Measurements from ENCODE around the gene RALY. TPM values are rescaled to one million over a fixed set of nuclear protein-coding genes. Genes with fewer than 3 reads are reported as not detected.

The RALY gene
- total RNA-seq, 1 experiment from 2014 or later, result 185 TPM

- CTCF ChIA-PET, result no interaction called here
- intact Hi-C loops (cut with micrococcal nuclease; ENCODE audit: unreplicated experiment), result no loop called here
- no peaks in the 10 kb centered on the region for H3K36me3 ChIP-seq (ENCODE audit: insufficient read depth, low read length, poor library complexity, severe bottlenecking)
- BruUV-seq (replicated peaks), result no TSS peak
- no peak overlapping the region for H3K4me3 ChIP-seq (ENCODE audit: low read depth, low read length, poor library complexity, severe bottlenecking)
- POLR2A ChIA-PET (ENCODE audit: low non-redundant PET), result no interaction called here
- no peak for DNase-seq (ENCODE audit: low spot score)
- H3K27ac ChIP-seq (ENCODE audit: low read depth, low read length, poor library complexity, severe bottlenecking), result no peak overlapping the region
- H3K27me3 ChIP-seq (replicated peaks; ENCODE audit: insufficient read depth, low read depth, low read length, poor library complexity), result no peaks in the 10 kb centered on the region
- TF ChIP-seq CTCF (conservative IDR thresholded peaks at IDR 0.05; ENCODE audit: low read depth, low read length) (no peak), EZH2 (IDR thresholded peaks at IDR 0.05; ENCODE audit: borderline replicate concordance, low read depth, low read length, poor library complexity, severe bottlenecking) (no peak)
- H3K9me3 ChIP-seq (ENCODE audit: low read depth, low read length, poor library complexity, severe bottlenecking), result no peaks in the 10 kb centered on the region
- H3K4me1 ChIP-seq (ENCODE audit: insufficient read depth, low read length, poor library complexity, severe bottlenecking), result no peaks in the 10 kb centered on the region
These were observed 14.8 kb downstream of the RALY start for GRCh38 chr20:34008477-34008876.

DNA sequence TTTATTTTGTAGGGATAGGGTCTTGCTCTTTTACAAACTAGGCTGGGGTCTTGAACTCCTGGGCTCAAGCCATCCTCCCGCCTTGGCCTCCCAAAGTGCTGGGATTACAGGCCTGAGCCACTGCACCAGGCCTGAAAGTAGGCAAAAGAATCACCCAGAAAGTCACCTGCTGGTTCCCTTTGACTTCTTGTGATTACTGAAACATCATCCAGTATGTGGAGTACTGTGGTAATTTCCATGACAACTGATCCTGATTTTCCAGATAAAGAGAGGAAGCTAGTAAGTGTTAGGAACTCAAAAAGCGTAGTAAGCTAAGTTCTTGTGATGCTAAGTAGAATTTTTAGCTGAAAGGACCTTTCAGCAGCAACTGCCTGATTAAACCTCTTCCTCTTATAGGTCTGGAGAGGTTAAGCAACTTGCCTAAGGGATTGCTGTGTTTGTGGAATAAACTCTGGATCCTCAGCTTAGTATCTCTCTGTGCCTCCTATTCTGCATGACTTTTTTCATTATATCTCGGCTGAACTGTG, 16.8 kb downstream of the RALY start:
- no TSS peak for BruUV-seq (replicated peaks)
- Histone ChIP-seq H3K27ac (ENCODE audit: low read depth, low read length, poor library complexity, severe bottlenecking) (no peak overlapping the region), H3K36me3 (ENCODE audit: insufficient read depth, low read length, poor library complexity, severe bottlenecking) (no peaks in the 10 kb centered on the region), H3K4me1 (ENCODE audit: insufficient read depth, low read length, poor library complexity, severe bottlenecking) (no peaks in the 10 kb centered on the region), H3K4me3 (ENCODE audit: low read depth, low read length, poor library complexity, severe bottlenecking) (no peak overlapping the region), H3K27me3 (replicated peaks; ENCODE audit: insufficient read depth, low read depth, low read length, poor library complexity) (no peaks in the 10 kb centered on the region), H3K9me3 (ENCODE audit: low read depth, low read length, poor library complexity, severe bottlenecking) (no peaks in the 10 kb centered on the region)
- ChIA-PET CTCF (no interaction called here), POLR2A (ENCODE audit: low non-redundant PET) (no interaction called here)
- DNase-seq (ENCODE audit: low spot score), result no peak
- intact Hi-C loops (cut with micrococcal nuclease; ENCODE audit: unreplicated experiment), result no loop called here
- TF ChIP-seq EZH2 (IDR thresholded peaks at IDR 0.05; ENCODE audit: borderline replicate concordance, low read depth, low read length, poor library complexity, severe bottlenecking) (no peak), CTCF (conservative IDR thresholded peaks at IDR 0.05; ENCODE audit: low read depth, low read length) (no peak)

DNA sequence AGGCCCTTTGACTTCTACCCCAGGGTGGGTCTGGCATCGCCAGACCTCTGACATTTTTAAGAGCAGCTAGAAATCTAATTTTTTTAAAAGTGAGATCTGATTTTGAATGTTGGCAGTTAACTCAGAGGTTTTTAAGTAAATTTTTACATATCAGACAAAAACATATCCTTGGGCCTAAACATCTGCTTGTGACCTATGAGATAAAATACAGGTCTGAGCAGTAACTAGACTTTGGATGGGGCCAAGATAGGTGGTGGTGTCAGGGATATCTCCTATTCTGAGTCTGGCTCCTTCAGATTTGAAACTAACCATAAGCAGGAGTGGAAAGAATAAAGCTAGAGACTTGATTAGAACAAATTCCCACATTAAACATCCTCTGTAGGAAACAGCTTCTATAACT, 17.6 kb downstream of the RALY start:
- H3K27me3 ChIP-seq (replicated peaks; ENCODE audit: insufficient read depth, low read depth, low read length, poor library complexity), result no peaks in the 10 kb centered on the region
- no peak overlapping the region for H3K27ac ChIP-seq (ENCODE audit: low read depth, low read length, poor library complexity, severe bottlenecking)
- ChIA-PET POLR2A (ENCODE audit: low non-redundant PET) (interaction anchor here (0.6 kb wide), 1 partner anchor 210 kb away, joined by 3 read pairs; no protein-coding TSS in a partner anchor), CTCF (no interaction called here)
- H3K4me1 ChIP-seq (ENCODE audit: insufficient read depth, low read length, poor library complexity, severe bottlenecking), result no peaks in the 10 kb centered on the region
- H3K9me3 ChIP-seq (ENCODE audit: low read depth, low read length, poor library complexity, severe bottlenecking), result no peaks in the 10 kb centered on the region
- DNase-seq (ENCODE audit: low spot score), result no peak
- no peaks in the 10 kb centered on the region for H3K36me3 ChIP-seq (ENCODE audit: insufficient read depth, low read length, poor library complexity, severe bottlenecking)
- intact Hi-C loops (cut with micrococcal nuclease; ENCODE audit: unreplicated experiment), result no loop called here
- TF ChIP-seq EZH2 (IDR thresholded peaks at IDR 0.05; ENCODE audit: borderline replicate concordance, low read depth, low read length, poor library complexity, severe bottlenecking) (no peak), CTCF (conservative IDR thresholded peaks at IDR 0.05; ENCODE audit: low read depth, low read length) (no peak)
- no peak overlapping the region for H3K4me3 ChIP-seq (ENCODE audit: low read depth, low read length, poor library complexity, severe bottlenecking)
- BruUV-seq (replicated peaks), result no TSS peak
